RKO (cell line): ENCODE measurements around the gene LENG8.

Source experiments
- DNase-seq: peaks from one replicate; pipeline ENCODE4 v3.0.0-alpha.2; 2016; ENCODE audit warnings: low spot score

LENG8 gene

GRCh38 chr19:54448774-54449700 lies at the start of gene LENG8:
Gene LENG8 (plus strand): TSS chr19:54449199. CDS start chr19:54451345, 2,146 bp downstream.
- peak; percentile 98 for DNase-seq

- DNase-seq: no peak
Observed at GRCh38 chr19:54400913-54401312, 48.1 kb upstream of the LENG8 start.

- no peak for DNase-seq
Observed at GRCh38 chr19:54403054-54403453, 45.9 kb upstream of the LENG8 start.

GRCh38 chr19:54405628-54406027 lies 43.4 kb upstream of the LENG8 start:
- DNase-seq: no peak

- DNase-seq: no peak
Observed at GRCh38 chr19:54407780-54408179, 41.2 kb upstream of the LENG8 start.

- DNase-seq: no peak
Observed at GRCh38 chr19:54408456-54409026, 40.5 kb upstream of the LENG8 start.

GRCh38 chr19:54411033-54411432 lies 38.0 kb upstream of the LENG8 start:
- DNase-seq: no peak

GRCh38 chr19:54412877-54413276 lies 36.1 kb upstream of the LENG8 start:
- no peak for DNase-seq

- DNase-seq: no peak
Observed at GRCh38 chr19:54414156-54414555, 34.8 kb upstream of the LENG8 start.

GRCh38 chr19:54415208-54415900 lies 33.6 kb upstream of the LENG8 start, which contains the start of gene TTYH1:
Gene TTYH1 (plus strand): TSS chr19:54415464. CDS start chr19:54415553, 89 bp downstream.
- no peak for DNase-seq

GRCh38 chr19:54415901-54416673 lies 32.9 kb upstream of the LENG8 start:
- DNase-seq: no peak

- DNase-seq: no peak
Observed at GRCh38 chr19:54416695-54417491, 32.1 kb upstream of the LENG8 start.

GRCh38 chr19:54418030-54418929 lies 30.7 kb upstream of the LENG8 start:
- no peak for DNase-seq

GRCh38 chr19:54418930-54419800 lies 29.8 kb upstream of the LENG8 start:
- no peak for DNase-seq

- DNase-seq: no peak
Observed at GRCh38 chr19:54420068-54420382, 29.0 kb upstream of the LENG8 start.

- DNase-seq: no peak
Observed at GRCh38 chr19:54420383-54421168, 28.4 kb upstream of the LENG8 start.

- no peak for DNase-seq
Observed at GRCh38 chr19:54421169-54421516, 27.9 kb upstream of the LENG8 start.

GRCh38 chr19:54421521-54421920 lies 27.5 kb upstream of the LENG8 start:
- DNase-seq: no peak

- DNase-seq: no peak
Observed at GRCh38 chr19:54422136-54422535, 26.9 kb upstream of the LENG8 start.
